PC-9 (cell line): ENCODE data around the gene MBP. TPM values are rescaled to one million over a fixed set of nuclear protein-coding genes. Genes with fewer than 3 reads are reported as not detected.

Source experiments
- BruUV-seq: library from RNA; stranded (reverse); fragments of 400-500 nt; replicated peaks from 2 replicates; lab custom pipeline; 2021; lab: Mats Ljungman, UMichigan
- CTCF ChIA-PET: fragments of 300-600 bp; sonication (Branson Sonifier 250); formaldehyde crosslinking; loops from one replicate; lab custom pipeline; 2022; ENCODE audit warnings: antibody characterized with exemption; lab: Charles Lee
- POLR2A ChIA-PET: fragments of 300-600 bp; sonication (Branson Sonifier 250); formaldehyde crosslinking; loops from one replicate; lab custom pipeline; 2022; ENCODE audit warnings: antibody characterized with exemption; ENCODE audit not compliant: unreplicated experiment; lab: Charles Lee
- DNase-seq, 2 experiments: peaks; one replicate each; pipeline versions ENCODE4 v3.0.0 to v3.0.0-alpha.2; 2015 to 2022; ENCODE audit warnings: mixed read lengths in 1 of 2
- H2AFZ ChIP-seq: fragments of 200-600 bp; sonication (generic); 2 replicates; pipeline ENCODE4 v1.8.1; 2017; ENCODE audit warnings: antibody characterized with exemption
- H3F3A ChIP-seq: fragments of 200-600 bp; sonication (generic); 2 replicates; pipeline ENCODE4 v1.8.1; 2017; ENCODE audit warnings: antibody characterized with exemption, mild to moderate bottlenecking, low read depth; ENCODE audit not compliant: insufficient read depth
- H3K27ac ChIP-seq: fragments of 200-600 bp; sonication (generic); 2 replicates; pipeline ENCODE4 v1.6.1; 2016; ENCODE audit warnings: mixed run types
- H3K27me3 ChIP-seq: fragments of 200-600 bp; sonication (generic); 2 replicates; pipeline ENCODE4 v1.6.1; 2016; ENCODE audit warnings: low read depth, mixed run types; ENCODE audit not compliant: insufficient read depth
- H3K36me3 ChIP-seq: fragments of 200-600 bp; sonication (generic); 2 replicates; pipeline ENCODE4 v1.6.1; 2016; ENCODE audit warnings: low read depth, mixed run types
- H3K4me1 ChIP-seq: fragments of 200-600 bp; sonication (generic); replicated peaks from 2 replicates; pipeline ENCODE4 v1.6.1; 2016; ENCODE audit warnings: mixed run types; ENCODE audit not compliant: insufficient read depth
- H3K4me2 ChIP-seq: fragments of 200-600 bp; sonication (generic); 2 replicates; pipeline ENCODE4 v1.6.1; 2017; ENCODE audit warnings: mixed run types
- H3K4me3 ChIP-seq: fragments of 200-600 bp; sonication (generic); 2 replicates; pipeline ENCODE4 v1.6.1; 2016; ENCODE audit warnings: mixed run types
- H3K79me2 ChIP-seq: fragments of 200-600 bp; sonication (generic); 2 replicates; pipeline ENCODE4 v1.6.1; 2017; ENCODE audit warnings: low read depth, mixed run types
- H3K9me2 ChIP-seq: fragments of 200-600 bp; sonication (generic); 2 replicates; pipeline ENCODE4 v1.8.1; 2017; ENCODE audit warnings: mild to moderate bottlenecking; ENCODE audit not compliant: insufficient read depth
- H3K9me3 ChIP-seq: fragments of 200-600 bp; sonication (generic); 2 replicates; pipeline ENCODE4 v1.8.1; 2016; ENCODE audit warnings: low read depth; ENCODE audit not compliant: insufficient read depth
- H4K20me1 ChIP-seq: fragments of 200-600 bp; sonication (generic); 2 replicates; pipeline ENCODE4 v1.8.1; 2017; ENCODE audit not compliant: insufficient read depth
- EZH2 ChIP-seq: fragments of 200-600 bp; sonication (generic); IDR thresholded peaks from 2 replicates; pipeline ENCODE4 v1.8.0; 2017; ENCODE audit warnings: antibody characterized with exemption, low read depth
- intact Hi-C: fragments of 100-400 bp; cut with micrococcal nuclease; formaldehyde crosslinking; loops from one replicate; pipeline ENCODE4 v1.10.0; 2022; ENCODE audit not compliant: unreplicated experiment
- total RNA-seq: library from RNA; stranded (reverse); gene quantifications from 2 replicates; pipeline ENCODE4 v1.2.3, GENCODE V29; 2021
- TF ChIP-seq, protein P1 (sequence below): fragments of 200-600 bp; sonication (generic); conservative IDR thresholded peaks from 2 replicates; pipeline ENCODE4 v1.6.1; 2017; ENCODE audit warnings: mixed run types, antibody characterized with exemption, mild to moderate bottlenecking, moderate library complexity

MBP gene
- total RNA-seq, 1 experiment from 2014 or later = 37.9 TPM

DNA sequence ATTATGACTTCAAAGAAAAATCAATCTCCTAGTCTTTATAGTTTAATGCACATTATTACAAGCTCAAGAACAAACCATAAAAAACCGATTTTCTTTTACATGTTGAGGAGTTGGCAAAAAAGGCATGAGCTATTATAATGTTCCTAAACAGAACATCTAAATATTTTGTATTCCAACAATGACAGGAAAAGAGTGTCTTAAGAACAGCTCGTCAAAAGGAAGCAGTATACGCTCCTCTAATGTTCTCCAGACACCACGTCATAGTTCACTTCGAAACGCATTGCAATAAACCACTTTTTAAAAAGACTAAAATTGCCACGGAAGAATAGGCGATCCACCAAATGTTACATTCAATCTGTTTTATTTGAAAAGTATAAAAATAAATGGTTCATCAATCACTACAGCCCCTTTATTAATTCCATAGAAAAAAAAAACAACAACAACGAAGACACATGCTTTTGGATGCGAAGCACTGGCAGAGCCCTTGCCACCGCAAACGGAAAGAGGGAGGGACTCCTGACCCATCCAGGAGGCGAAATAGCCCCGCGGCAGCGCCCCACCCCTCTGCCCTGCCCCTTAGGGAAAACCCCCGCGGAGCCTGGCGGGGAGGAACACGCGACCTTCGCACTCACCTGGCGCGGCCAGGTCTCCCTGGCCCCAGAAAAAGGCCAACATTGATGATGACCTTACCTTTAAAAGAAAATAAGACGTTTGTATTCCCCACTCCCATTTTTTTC, 45.8 kb downstream of the MBP start:
- DNase-seq = peak; percentile 25 to 50
- TF ChIP-seq, protein P1, sequence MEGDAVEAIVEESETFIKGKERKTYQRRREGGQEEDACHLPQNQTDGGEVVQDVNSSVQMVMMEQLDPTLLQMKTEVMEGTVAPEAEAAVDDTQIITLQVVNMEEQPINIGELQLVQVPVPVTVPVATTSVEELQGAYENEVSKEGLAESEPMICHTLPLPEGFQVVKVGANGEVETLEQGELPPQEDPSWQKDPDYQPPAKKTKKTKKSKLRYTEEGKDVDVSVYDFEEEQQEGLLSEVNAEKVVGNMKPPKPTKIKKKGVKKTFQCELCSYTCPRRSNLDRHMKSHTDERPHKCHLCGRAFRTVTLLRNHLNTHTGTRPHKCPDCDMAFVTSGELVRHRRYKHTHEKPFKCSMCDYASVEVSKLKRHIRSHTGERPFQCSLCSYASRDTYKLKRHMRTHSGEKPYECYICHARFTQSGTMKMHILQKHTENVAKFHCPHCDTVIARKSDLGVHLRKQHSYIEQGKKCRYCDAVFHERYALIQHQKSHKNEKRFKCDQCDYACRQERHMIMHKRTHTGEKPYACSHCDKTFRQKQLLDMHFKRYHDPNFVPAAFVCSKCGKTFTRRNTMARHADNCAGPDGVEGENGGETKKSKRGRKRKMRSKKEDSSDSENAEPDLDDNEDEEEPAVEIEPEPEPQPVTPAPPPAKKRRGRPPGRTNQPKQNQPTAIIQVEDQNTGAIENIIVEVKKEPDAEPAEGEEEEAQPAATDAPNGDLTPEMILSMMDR = no peak
- TF ChIP-seq EZH2 = no peak
- POLR2A ChIA-PET = no interaction called here
- intact Hi-C loops = no loop called here
- BruUV-seq = no TSS peak
- Histone ChIP-seq H3F3A (peaks cover 51% of the 10 kb centered on the region), H3K4me3 (peak overlapping the region; percentile 54; the same call in 1 of the 2 replicates), H3K4me1 (peaks cover 59% of the 10 kb centered on the region), H3K79me2 (peaks cover 83% of the 10 kb centered on the region), H3K27me3 (no peaks in the 10 kb centered on the region), H3K9me3 (no peaks in the 10 kb centered on the region), H2AFZ (no peak overlapping the region), H3K9me2 (no peaks in the 10 kb centered on the region), H4K20me1 (peaks cover 7% of the 10 kb centered on the region), H3K27ac (peak overlapping the region; percentile 95), H3K36me3 (peaks cover 17% of the 10 kb centered on the region), H3K4me2 (peak overlapping the region; percentile 68)
- CTCF ChIA-PET = no interaction called here

DNA sequence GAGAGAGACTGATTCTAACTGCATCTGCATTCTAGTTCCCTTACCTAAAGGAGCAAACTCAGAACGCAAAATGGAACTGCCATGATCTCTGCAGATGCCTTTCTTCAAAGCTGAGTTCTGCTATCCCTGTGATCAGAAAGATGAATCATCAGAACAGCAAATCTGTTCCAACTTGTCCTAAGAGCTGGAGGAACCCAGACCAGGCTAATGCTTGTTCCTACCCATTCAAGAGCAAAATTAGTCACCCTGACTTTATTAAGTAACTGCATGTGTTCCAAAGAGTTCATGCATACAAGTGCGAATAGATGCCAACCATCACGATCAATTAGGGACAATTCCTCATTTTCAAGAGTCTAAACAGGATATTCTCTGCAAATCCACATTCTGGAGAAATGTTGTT, 46.5 kb downstream of the MBP start:
- Histone ChIP-seq H3K27me3 (no peaks in the 10 kb centered on the region), H3K4me3 (no peak overlapping the region), H4K20me1 (peaks cover 7% of the 10 kb centered on the region), H3K79me2 (peaks cover 83% of the 10 kb centered on the region), H3K9me2 (no peaks in the 10 kb centered on the region), H3K27ac (peak overlapping the region; percentile 95; the same call in 1 of the 2 replicates), H3K4me1 (peaks cover 52% of the 10 kb centered on the region), H3K36me3 (peaks cover 17% of the 10 kb centered on the region), H3K9me3 (no peaks in the 10 kb centered on the region), H3F3A (peaks cover 51% of the 10 kb centered on the region), H3K4me2 (peak overlapping the region; percentile 68), H2AFZ (no peak overlapping the region)
- peak in 1 of 2 experiments; percentile 45 for DNase-seq
- BruUV-seq = no TSS peak
- intact Hi-C loops = no loop called here
- no peak for TF ChIP-seq EZH2
- TF ChIP-seq, protein P1 = no peak
- POLR2A ChIA-PET = no interaction called here
- CTCF ChIA-PET = no interaction called here

DNA sequence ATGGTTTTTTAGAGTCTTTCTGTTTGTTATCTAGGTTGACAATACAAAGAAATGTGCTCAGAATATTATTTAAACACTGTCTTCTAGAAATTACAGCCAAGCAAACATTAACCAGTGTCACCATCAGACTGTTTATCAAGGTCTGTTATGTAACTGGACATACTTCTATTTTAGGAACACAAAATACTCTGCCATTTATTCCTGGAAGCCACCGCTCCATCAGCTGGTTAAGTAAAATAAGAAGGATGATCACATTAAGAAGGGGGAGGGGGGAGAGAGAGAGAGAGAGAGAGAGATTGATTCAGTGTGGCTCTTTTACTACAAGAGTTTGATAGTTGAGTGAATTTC, 47.9 kb downstream of the MBP start:
- Histone ChIP-seq H3K27me3 (no peaks in the 10 kb centered on the region), H3K4me2 (no peak overlapping the region), H3K27ac (no peak overlapping the region), H3K9me2 (no peaks in the 10 kb centered on the region), H2AFZ (no peak overlapping the region), H3F3A (peaks cover 37% of the 10 kb centered on the region), H3K79me2 (peaks cover 83% of the 10 kb centered on the region), H3K4me1 (peaks cover 43% of the 10 kb centered on the region), H3K4me3 (no peak overlapping the region), H3K9me3 (no peaks in the 10 kb centered on the region), H3K36me3 (peaks cover 17% of the 10 kb centered on the region), H4K20me1 (peaks cover 7% of the 10 kb centered on the region)
- BruUV-seq = no TSS peak
- DNase-seq = no peak
- TF ChIP-seq, protein P1 = no peak
- no peak for TF ChIP-seq EZH2
- CTCF ChIA-PET = no interaction called here
- POLR2A ChIA-PET = no interaction called here
- intact Hi-C loops = no loop called here
